GM12891 (cell line): ENCODE data around the gene THSD7B.

Source experiments
- POLR2A ChIP-seq: IDR thresholded peaks from 2 replicates; pipeline ENCODE4 v1.6.1; 2011; ENCODE audit warnings: low read depth, low read length, control low read depth
- POLR2AphosphoS5 ChIP-seq: IDR thresholded peaks from 2 replicates; pipeline ENCODE4 v1.6.1; 2011; ENCODE audit warnings: low read depth, low read length, control low read depth

GRCh38 chr2:137379186-137379585 lies 613.8 kb downstream of the THSD7B start:
- TF ChIP-seq POLR2A (no peak), POLR2AphosphoS5 (no peak)
